GM10847 (cell line): ENCODE measurements around the gene CORO1C.

Source experiments
- POLR2A ChIP-seq: IDR thresholded peaks from 2 replicates; pipeline ENCODE4 v1.6.1; 2011; ENCODE audit not compliant: insufficient read length; ENCODE audit errors: extremely low read depth

CORO1C gene

DNA sequence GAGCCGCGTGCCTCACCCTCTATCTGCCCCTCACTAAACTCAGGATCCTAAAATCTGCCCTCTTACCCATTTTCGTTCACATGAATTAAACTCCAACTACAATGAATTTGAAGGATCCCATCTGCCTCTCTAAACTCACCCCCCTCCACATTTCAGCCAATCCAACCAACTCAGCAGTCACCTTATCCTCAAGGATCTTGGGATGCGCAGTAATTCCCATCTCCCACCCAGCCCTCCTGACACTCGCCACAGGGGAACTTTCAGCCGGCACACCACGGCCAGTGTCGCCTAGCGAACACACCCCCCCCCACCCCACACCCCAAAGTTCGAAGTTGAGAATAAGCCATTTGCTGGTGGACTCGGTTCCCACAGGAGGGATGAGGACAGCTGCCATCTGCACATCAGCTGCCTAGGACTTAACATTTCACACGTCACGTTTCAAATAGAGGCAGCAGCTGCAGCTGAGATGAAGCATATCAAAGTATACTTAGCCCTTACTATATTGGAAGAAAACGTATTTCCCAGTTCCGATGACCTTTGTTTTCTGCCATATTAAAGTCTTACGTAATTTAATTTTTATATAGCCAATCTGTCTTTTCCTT lies 88.9 kb downstream of the CORO1C start:
- TF ChIP-seq POLR2A: no peak

GRCh38 chr12:108641446-108642268 lies 89.7 kb downstream of the CORO1C start:
- no peak for TF ChIP-seq POLR2A

DNA sequence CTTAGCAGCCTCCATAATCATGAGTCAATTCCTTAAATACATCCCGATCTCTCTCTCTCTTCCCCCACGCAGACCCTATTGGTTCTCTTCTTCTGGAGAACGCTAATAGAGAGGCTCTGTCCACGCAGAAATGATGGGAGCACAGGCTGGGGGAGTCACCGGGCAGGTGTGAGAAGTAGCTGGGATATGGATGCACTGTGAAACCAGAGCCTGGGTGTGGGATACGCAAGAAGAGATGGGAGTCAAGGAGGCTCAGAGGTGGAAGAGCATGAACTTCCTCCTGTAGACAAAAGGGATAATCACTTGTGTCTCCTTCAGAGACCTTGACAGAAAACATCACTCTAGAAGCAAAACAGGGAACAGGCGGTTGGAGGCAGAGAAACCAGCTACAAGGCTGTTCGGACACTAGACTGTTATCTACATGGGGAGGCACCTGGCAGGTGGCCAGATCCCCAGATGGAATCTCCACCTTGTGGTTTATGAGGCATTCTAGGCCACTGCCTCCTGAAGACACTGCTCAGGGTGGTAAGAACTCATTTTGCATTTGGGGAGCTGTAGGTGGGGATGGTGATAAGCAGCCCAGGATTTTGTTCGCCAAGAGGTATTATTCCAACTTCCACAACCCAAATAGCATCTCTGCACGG lies 90.4 kb downstream of the CORO1C start:
- no peak for TF ChIP-seq POLR2A

GRCh38 chr12:108638997-108639822 lies 92.1 kb downstream of the CORO1C start:
- no peak for TF ChIP-seq POLR2A

DNA sequence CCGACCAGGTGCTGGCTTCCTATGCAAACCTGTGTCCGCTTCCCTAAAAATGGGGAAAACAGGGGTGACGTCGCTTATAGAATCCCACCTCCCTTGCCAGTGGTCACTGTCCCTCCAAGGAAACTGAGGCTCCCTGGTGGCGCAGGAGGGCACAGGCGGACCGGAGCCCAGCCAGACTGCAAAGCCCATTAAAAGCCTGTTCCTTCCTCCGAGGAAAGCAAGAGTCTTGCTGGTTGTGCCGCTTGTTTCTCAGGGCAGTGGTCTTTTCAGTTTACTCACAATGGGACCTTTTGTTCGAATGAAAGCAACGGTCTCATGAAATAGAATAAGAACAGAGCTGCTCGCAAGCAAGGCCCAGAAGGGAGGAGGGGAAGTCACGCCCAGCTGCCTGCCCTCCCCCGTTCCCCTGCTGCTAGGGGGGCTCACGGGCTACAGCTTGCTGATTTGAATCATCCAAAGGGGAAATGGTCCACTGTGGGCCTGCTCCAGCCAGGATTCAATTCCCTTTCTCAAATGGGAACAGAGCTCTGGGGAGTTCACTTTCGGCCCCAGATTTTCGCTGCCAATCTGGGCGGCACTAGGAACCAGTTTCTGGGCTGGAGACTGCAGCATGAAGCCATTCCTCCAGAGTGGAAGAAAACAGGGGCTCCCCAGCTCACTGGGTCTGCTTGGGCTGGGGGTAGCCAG lies 93.0 kb downstream of the CORO1C start:
- no peak for TF ChIP-seq POLR2A

- peak; percentile 17 for TF ChIP-seq POLR2A
These were observed 93.9 kb downstream of the CORO1C start for GRCh38 chr12:108637222-108637971.

DNA sequence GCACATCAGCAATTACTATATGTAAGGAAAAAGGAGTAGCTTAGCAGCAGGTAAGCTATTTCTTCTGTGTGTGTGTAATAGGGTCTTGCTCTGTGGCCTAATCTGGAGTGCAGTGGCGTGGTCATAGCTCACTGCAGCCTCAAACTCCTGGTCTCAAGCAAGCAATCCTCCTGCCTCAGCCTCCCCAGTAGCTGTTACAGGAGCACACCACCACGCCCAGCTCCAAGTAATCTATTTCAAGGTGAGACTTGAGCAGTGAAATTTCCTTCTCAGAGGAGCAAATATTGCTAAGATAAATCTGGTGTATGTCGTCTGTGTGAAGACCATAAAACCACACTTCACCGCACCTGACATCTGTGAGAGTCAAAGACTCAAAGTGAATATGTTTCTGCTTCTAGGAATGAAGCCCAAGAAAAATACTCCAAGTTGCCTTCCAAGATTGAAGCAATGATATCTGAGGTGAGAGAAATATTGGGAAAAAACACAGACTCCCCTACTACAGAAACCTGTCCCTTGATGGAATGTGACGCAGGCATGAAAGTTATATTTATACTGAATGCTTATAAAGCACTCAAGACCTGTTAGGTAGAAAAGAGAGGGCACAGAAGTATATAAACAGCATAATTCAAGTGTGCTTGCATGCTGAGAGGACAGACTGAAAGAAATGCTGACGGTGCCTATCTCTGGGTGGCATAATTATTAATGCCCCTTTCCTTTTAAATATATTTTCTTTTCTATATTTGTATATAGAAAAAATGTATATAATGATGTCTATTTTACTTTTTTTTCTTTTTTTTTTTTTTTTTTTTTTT lies 95.1 kb downstream of the CORO1C start:
- TF ChIP-seq POLR2A: no peak

GRCh38 chr12:108635201-108635996 lies 95.9 kb downstream of the CORO1C start:
- peak; percentile 90 for TF ChIP-seq POLR2A

GRCh38 chr12:108634341-108634751 lies 97.0 kb downstream of the CORO1C start:
- no peak for TF ChIP-seq POLR2A

DNA sequence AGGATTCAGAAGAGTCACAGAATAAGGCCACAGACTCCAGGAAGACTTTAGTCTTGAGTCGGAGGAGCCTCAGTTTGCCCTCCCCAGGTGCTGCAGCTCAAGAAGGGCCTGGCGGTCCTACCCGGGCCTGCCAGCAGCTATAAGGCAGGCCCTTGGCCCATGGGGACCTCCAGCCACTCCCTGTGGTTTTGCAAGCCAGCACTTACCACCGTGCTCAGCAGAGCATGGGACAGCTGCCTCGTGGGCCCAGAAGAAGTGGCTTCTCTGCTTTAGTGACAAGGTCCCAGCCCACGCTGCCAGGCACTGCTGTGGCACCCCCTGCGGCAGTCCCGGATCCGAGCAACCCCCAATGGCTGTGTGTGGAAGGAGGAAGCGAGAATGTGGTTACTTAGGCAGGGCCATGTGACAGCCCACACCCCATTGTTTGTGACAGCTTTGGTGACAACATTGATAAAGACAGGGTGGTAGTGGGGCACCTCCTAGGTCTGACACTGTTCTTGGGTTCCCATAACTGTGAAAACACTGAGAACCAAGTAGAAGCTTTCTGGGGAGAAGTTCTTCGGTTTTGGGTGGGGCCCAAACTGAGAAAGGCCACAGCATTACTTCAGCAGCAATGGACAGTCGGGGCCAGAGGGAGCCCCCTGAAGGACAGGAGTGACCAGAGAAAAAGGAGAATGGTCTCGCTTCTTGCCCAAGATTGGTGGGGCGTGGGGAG lies 97.6 kb downstream of the CORO1C start, which contains the start of gene SELPLG:
Gene SELPLG (minus strand): TSS at position 361 of the 715 bp plus-strand sequence. CDS start 9,587 bp downstream, outside the sequence.
- peak; percentile 26 for TF ChIP-seq POLR2A

- TF ChIP-seq POLR2A: no peak
These were observed 98.2 kb downstream of the CORO1C start for GRCh38 chr12:108633081-108633533.
